Aorta (tissue), 5 donors: ENCODE measurements around the gene SLC8A2. TPM values are rescaled to one million over a fixed set of nuclear protein-coding genes. Genes with fewer than 3 reads are reported as not detected.

ENCODE experiments used
- ATAC-seq: fragments of 200-7000 bp; cut with Tn5 transposase; one replicate; pipeline ENCODE4 v1.9.1; 2022; ENCODE audit warnings: moderate library complexity; ENCODE audit not compliant: low FRiP score
- DNase-seq, 2 donors: peaks; one replicate each; pipeline ENCODE4 v3.0.0-alpha.2; 2020
- H3K27ac ChIP-seq, 2 donors: one replicate each; pipeline ENCODE4 v1.5.1; 2013; ENCODE audit warnings: low read length in 2 of 2, mild to moderate bottlenecking in 2 of 2, moderate library complexity in 2 of 2, control low read depth in 1 of 2, inconsistent platforms in 1 of 2, low read depth in 1 of 2
- H3K27me3 ChIP-seq, 2 donors: one replicate each; pipeline ENCODE4 v1.6.1; 2013; ENCODE audit warnings: control low read depth in 1 of 2, low read length in 1 of 2, mild to moderate bottlenecking in 1 of 2, moderate library complexity in 1 of 2; ENCODE audit not compliant: insufficient read depth in 2 of 2, control insufficient read depth in 1 of 2
- H3K36me3 ChIP-seq, 2 donors: one replicate each; pipeline ENCODE4 v1.6.1; 2013; ENCODE audit warnings: control low read depth in 1 of 2, low read length in 1 of 2, mild to moderate bottlenecking in 1 of 2; ENCODE audit not compliant: insufficient read depth in 2 of 2, control insufficient read depth in 1 of 2
- H3K4me1 ChIP-seq, 2 donors: one replicate each; pipeline ENCODE4 v1.6.1; 2013; ENCODE audit warnings: low read length in 2 of 2, control low read depth in 1 of 2, mild to moderate bottlenecking in 1 of 2, moderate library complexity in 1 of 2; ENCODE audit not compliant: insufficient read depth in 2 of 2, control insufficient read depth in 1 of 2
- H3K4me3 ChIP-seq, 2 donors: one replicate each; pipeline ENCODE4 v1.5.1; 2013; ENCODE audit warnings: low read length in 2 of 2, control low read depth in 1 of 2, mild to moderate bottlenecking in 1 of 2
- H3K9me3 ChIP-seq: one replicate; pipeline ENCODE4 v1.6.1; 2013; ENCODE audit warnings: mild to moderate bottlenecking, low read length; ENCODE audit not compliant: control insufficient read depth
- WGBS, 2 donors: extraction: QIAGEN DNeasy Blood & Tissue Kit; methylation state at CpG; one replicate each; pipeline ENCODE4 v1.1.7; 2013; 5-methylcytosine and 5-hydroxymethylcytosine counted together
- intact Hi-C, 2 donors: fragments of 100-400 bp; cut with DNase I; formaldehyde crosslinking; loops; one replicate each; pipeline versions ENCODE4 v1.14.2 to v1.15.0; 2022
- polyA plus RNA-seq, 2 donors: library from polyadenylated mRNA; stranded (reverse); fragments of 200-250 nt; gene quantifications; one replicate each; pipeline ENCODE4 v1.2.3, GENCODE V29; 2013
- total RNA-seq, 2 donors: library from RNA; stranded (reverse); fragmentation: NEBNext Ultra II Directional; extraction: Animal tissue kit (Norgen Biotek cat#: 25700); gene quantifications; one replicate each; pipeline ENCODE4 v1.2.1, GENCODE V29; 2021
- donor health status: healthy with polysubstance abuse.
- donor health status: Bipolar disorder and iron deficiency.
- donor health status: DM: no; HTN: no; CAD: no.
- donor health status: DM: no; HTN: no; CAD: no.
- donor health status: DM: yes; HTN: yes; CAD: no.

SLC8A2 gene
- total and polyA plus RNA-seq, 4 donors: 0.23 to 0.72 TPM; not detected in 2

- H3K36me3 ChIP-seq: no peaks in the 10 kb centered on the region
- H3K9me3 ChIP-seq: no peaks in the 10 kb centered on the region
- DNase-seq: no peak
- 77 to 78% methylated on average over 11 of the region's 11 CpGs for WGBS, 2 donors
- no peak overlapping the region for H3K4me3 ChIP-seq
- no peak for ATAC-seq
- H3K4me1 ChIP-seq: no peaks in the 10 kb centered on the region
- intact Hi-C loops: no loop called here
- no peak overlapping the region for H3K27ac ChIP-seq
- H3K27me3 ChIP-seq: no peaks in the 10 kb centered on the region
These were observed 36.3 kb upstream of the SLC8A2 start for GRCh38 chr19:47507924-47508553.

DNA sequence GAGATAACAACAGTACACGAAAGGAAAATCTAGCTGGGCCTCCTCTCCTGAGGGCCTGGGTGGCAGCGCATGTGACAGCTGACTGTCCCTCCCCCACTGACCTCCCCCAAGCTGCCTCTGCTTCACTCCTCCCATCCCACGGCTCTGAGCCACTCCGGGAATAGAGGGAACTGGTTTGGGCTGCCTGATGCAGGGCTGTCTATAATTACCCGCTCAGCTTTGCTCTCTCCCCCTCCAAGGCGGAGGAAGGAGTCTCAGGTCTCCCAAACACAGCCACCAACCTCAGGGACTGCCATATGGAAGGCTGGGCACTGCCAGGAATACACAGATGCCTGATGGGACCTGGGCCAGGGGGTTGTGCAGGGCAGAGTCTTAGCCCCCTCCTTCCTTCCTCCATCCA is 35.3 kb upstream of the SLC8A2 start:
- 52 to 54% methylated on average over 6 of the region's 6 CpGs for WGBS, 2 donors
- ATAC-seq: no peak
- H3K27me3 ChIP-seq: no peaks in the 10 kb centered on the region
- DNase-seq: no peak
- no peaks in the 10 kb centered on the region for H3K4me1 ChIP-seq
- intact Hi-C loops: no loop called here
- H3K36me3 ChIP-seq: no peaks in the 10 kb centered on the region
- no peak overlapping the region for H3K4me3 ChIP-seq
- H3K27ac ChIP-seq: no peak overlapping the region
- H3K9me3 ChIP-seq: no peaks in the 10 kb centered on the region

DNA sequence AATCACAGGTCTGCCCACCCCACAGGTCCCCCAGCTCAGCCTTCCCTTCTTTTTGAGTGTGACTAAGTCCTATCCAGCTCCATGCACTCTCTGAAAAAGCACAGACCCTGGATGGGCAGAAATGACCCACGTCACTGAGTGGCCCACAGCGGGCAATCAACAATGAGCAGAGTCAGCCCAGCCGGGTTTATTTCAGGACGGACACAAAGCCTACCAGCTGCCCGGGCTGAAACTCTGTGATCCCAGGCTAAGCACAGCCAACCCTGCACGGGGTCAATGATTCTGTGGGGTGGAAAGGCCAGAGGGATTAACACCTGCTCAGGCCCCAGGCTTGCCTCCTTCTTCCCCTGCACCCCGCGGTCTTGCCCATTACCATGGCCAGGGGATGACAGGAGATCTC is 34.8 kb upstream of the SLC8A2 start:
- Histone ChIP-seq H3K27me3 (no peaks in the 10 kb centered on the region), H3K4me1 (no peaks in the 10 kb centered on the region), H3K9me3 (no peaks in the 10 kb centered on the region), H3K27ac (no peak overlapping the region), H3K4me3 (no peak overlapping the region), H3K36me3 (peaks cover 0 to 2% of the 10 kb centered on the region in 2 donors)
- ATAC-seq (no peak), DNase-seq (peak in 1 of 2 donors; percentile 70)
- intact Hi-C loops: no loop called here
- 73 to 78% methylated on average over 8 of the region's 8 CpGs for WGBS, 2 donors

GRCh38 chr19:47505506-47505905 is 33.8 kb upstream of the SLC8A2 start:
- 91 to 92% methylated on average over 6 of the region's 6 CpGs for WGBS, 2 donors
- H3K4me3 ChIP-seq: no peak overlapping the region
- H3K9me3 ChIP-seq: no peaks in the 10 kb centered on the region
- H3K27me3 ChIP-seq: no peaks in the 10 kb centered on the region
- ATAC-seq (no peak), DNase-seq (no peak)
- H3K4me1 ChIP-seq: no peaks in the 10 kb centered on the region
- intact Hi-C loops: no loop called here
- H3K27ac ChIP-seq: no peak overlapping the region
- peaks cover 0 to 2% of the 10 kb centered on the region in 2 donors for H3K36me3 ChIP-seq

- intact Hi-C loops: no loop called here
- no peak for ATAC-seq
These were observed 32.1 kb upstream of the SLC8A2 start for GRCh38 chr19:47503826-47504150.

GRCh38 chr19:47503130-47503825 is 31.6 kb upstream of the SLC8A2 start:
- WGBS, 2 donors: 87 to 90% methylated on average over 13 of the region's 13 CpGs
- ATAC-seq: no peak
- intact Hi-C loops: no loop called here

More at GRCh38 chr19:47503826-47504150, 32.1 kb upstream of the SLC8A2 start:
- H3K27ac ChIP-seq: no peak overlapping the region
- H3K4me1 ChIP-seq: no peaks in the 10 kb centered on the region
- no peaks in the 10 kb centered on the region for H3K27me3 ChIP-seq
- DNase-seq: no peak
- no peak overlapping the region for H3K4me3 ChIP-seq
- no peaks in the 10 kb centered on the region for H3K9me3 ChIP-seq
- peaks cover 0 to 4% of the 10 kb centered on the region in 2 donors for H3K36me3 ChIP-seq
- WGBS, 2 donors: 69 to 71% methylated on average over 5 of the region's 5 CpGs

DNA sequence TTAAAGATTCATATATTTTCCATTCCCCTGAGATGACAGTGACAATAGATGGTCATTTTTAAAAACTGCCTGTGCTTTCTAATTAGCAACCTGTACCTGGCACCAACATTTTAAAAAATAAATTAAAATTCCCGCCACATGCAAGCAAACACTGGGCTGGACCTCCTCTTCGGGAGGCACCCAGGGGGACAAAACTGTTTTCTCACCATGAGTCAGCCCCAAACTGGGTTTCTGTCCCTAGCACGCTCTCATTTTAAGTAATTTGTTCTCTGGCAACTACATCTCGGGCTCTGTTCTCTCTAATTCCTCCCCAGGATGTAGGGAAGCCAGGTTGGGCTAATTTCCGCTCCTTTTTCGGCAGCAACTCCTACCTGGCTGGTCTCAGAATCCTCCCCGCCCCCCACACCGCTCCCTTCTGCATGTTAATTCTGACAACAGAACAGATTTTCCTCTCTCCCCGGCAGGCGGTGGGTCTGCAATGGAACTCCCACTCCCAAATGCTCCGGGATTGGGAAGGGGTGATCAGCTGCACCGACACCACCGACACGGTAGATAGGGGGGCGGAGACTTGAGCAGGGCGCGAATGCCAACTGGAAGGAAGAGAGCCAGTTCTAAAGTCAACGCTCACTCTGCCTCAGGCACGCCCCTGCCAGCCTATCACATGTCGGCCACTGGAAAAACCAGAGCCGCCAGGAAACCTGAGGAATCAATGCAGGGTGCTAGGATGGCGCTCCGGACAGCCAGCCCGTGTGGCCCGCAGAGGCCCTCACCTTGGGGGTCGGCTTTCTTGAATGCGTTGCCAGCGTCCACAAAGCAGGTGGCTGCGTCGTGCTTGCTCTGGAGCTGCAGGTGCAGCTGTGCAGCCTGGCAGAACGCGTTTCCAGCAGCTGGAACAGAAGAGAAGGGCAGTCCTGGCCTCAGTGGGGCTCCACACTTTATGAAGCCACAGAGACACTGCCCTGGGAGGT is 28.5 kb upstream of the SLC8A2 start:
- Histone ChIP-seq H3K9me3 (no peaks in the 10 kb centered on the region), H3K4me3 (no peak overlapping the region), H3K27ac (no peak overlapping the region), H3K4me1 (no peaks in the 10 kb centered on the region), H3K36me3 (peaks cover 0 to 4% of the 10 kb centered on the region in 2 donors), H3K27me3 (no peaks in the 10 kb centered on the region)
- WGBS, 2 donors: 73 to 81% methylated on average over 32 of the region's 32 CpGs
- ATAC-seq: no peak
- DNase-seq: no peak
- intact Hi-C loops: no loop called here

More at GRCh38 chr19:47503130-47503825, 31.6 kb upstream of the SLC8A2 start:
- H3K36me3 ChIP-seq: peaks cover 0 to 4% of the 10 kb centered on the region in 2 donors
- H3K27me3 ChIP-seq: no peaks in the 10 kb centered on the region
- H3K27ac ChIP-seq: no peak overlapping the region
- H3K9me3 ChIP-seq: no peaks in the 10 kb centered on the region
- no peak for DNase-seq
- H3K4me1 ChIP-seq: no peaks in the 10 kb centered on the region
- no peak overlapping the region for H3K4me3 ChIP-seq

DNA sequence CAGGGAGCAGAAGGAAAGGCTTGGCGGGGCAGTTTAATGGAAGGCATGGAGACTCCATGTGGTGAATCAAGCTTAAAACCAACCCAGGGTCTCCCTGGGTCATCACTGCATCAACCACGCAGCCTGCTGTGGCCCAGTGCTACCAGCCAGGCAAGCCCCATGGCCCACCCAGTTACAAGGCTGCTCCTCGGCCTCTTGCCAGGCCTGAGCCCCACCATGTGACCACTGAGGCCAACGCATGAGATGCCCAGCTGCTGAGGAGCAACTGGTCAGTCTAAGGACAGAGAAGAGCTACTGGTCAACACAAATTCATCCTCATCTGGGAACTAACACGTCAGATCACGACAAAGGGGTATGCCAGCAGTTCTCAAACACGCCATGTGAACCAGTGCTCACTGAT is 27.7 kb upstream of the SLC8A2 start:
- 82 to 86% methylated on average over 7 of the region's 7 CpGs for WGBS, 2 donors
- intact Hi-C loops: no loop called here
- Histone ChIP-seq H3K27ac (no peak overlapping the region), H3K27me3 (no peaks in the 10 kb centered on the region), H3K36me3 (peaks cover 0 to 4% of the 10 kb centered on the region in 2 donors), H3K9me3 (no peaks in the 10 kb centered on the region), H3K4me1 (no peaks in the 10 kb centered on the region), H3K4me3 (no peak overlapping the region)
- ATAC-seq: no peak
- no peak for DNase-seq
